ENCODE measurements around the gene TANC2.

- no peak for TF ChIP-seq CTCF (conservative IDR thresholded peaks at IDR 0.05; ENCODE audit: low read depth, low read length)
- TF ChIP-seq EZH2phosphoT487 (IDR thresholded peaks at IDR 0.05; ENCODE audit: borderline replicate concordance, low read length), result no peak
- no peak for TF ChIP-seq EZH2 (IDR thresholded peaks at IDR 0.05; ENCODE audit: low read length, unreplicated experiment)
These were observed 40.7 kb upstream of the TANC2 start for GRCh38 chr17:62925267-62925836.
